Stimulated activated CD8-positive, alpha-beta memory T cell treated with anti-CD3 and anti-CD28 coated beads, Interleukin-2, amount 100 ng/mL, for 48 hours (primary cell): Measurements from ENCODE around the gene SATB1.
"Not testable (repeated sequence)": the region's sequence is repeated elsewhere in the genome, so short reads cannot be mapped to it uniquely, and the experiment has no call there.

Experiments
- DNase-seq, 2 donors: peaks; one replicate each; pipeline ENCODE4 v3.0.0-alpha.2; 2020; ENCODE audit warnings: low read depth in 2 of 2

Gene SATB1

DNA sequence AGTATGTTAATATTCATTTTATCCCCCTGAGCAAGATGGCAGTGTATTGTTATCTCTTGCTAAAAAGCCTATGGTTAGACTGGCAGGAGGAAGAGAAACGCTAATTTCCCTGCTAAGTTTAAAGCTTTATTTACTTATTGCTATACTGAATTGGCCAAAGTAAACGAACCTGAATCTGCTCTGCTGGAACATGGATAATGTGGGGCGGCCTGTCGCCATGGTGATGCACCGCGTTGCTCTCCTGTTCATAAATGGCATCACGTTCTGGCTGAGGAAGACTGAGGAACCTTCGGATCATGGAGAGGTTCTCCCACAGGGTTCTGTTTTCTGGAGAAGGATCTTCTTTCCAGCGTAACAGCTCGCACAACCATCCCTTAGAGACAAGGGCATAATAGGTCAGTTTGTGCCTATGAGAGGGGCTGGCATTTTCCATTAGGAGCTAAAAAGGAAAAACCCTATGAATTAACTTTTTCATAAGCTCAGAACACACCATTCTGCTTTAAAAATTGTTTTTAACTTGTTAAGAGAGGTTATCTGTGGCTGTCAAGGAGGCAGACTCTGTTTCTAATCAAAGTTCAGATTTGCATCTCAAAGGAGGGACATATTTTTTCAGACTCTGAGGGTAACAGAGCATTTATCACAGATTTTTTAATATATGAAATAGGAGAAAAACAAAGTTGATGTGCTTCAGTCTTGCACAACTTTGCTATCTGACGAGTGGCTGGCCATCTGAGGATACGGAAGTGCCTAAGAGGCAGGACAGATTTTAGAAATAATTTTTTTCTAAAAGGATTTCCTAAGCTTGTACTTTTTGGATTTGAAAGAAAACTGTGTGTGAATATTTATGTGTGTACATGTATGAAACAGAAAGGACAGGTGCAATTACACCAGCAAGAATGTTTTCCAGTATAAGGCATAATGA is 73.1 kb downstream of the SATB1 start:
- no peak for DNase-seq

DNA sequence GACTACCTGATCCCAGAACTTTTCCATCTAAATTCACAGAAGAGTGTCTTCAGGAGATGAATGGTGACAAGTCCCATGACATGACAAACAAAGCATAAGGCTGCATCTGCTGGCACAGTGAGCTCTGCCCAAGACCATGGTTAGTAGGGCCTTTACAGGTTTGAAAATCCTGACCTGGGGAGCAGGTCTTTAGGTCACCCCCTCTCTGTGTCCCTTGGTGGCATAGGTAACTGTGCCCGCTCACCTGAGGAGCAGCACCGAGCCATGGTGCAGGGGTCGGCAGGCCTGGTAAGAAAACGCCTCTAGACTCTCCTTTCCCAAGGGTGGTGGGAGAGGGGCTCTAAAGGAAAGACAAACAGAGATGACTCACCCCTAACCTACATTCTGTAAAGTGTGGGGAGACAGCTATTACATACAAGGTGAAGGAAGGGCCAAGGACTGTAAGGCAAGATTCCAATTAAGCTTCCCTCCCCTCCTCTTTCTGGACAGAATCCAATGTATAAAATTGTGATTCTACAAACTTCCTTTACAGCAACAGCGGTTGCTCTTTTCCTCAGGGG is 74.0 kb downstream of the SATB1 start:
- no peak for DNase-seq

- DNase-seq, result no peak
Measured at GRCh38 chr3:18349197-18349798, 75.8 kb downstream of the SATB1 start.

- DNase-seq, result no peak
Measured at GRCh38 chr3:18346097-18346496, 79.0 kb downstream of the SATB1 start.

DNA sequence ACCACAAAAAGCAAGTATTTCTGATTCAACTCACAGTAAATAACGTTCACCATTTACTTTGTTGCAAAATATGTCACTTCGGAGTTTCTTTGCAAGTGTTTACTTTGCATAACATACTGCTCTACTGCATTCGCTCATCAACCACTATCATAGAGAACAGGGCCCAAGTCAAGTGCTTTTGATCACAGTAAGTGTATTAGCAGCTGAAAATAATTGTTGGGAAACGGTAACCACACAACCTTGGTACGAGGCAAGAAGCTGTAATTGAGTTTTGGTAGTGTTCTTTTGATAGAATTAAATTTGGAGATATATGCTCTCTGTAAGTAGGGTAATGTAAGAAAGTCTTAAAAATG is 80.1 kb downstream of the SATB1 start:
- no peak for DNase-seq

DNA sequence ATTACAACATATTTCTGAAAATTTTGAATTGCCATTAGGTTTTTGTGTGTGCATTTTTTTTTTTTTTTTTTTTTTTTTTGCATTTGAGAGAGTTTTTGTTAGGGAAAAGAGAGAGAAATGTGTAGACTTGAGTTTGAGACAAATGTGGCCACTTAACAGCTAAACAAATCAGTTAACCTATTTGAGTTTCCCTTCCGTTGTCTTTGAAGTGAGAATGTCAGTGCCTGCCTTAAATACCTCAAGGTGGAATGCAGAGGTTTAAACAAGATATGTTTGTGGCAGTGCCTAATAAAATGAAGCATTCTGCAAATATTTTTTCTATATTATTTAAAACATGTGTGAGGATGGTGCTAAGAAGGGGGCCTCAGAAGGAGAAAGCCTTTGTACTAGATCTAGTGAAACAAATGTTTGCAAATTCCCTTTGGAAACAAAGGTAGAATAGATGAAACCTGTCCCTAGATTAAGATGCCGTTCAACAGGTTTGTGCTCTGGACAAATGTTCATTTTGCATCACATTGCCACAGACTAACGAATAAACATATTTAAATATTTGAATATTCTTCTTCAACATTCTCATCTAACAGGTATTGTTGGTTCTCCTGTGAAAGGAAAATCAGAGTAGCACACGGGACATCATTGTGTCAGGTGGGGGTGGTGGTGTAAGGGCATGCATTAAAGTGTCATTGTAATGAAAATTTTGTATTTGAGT is 80.7 kb downstream of the SATB1 start:
- no peak for DNase-seq

DNA sequence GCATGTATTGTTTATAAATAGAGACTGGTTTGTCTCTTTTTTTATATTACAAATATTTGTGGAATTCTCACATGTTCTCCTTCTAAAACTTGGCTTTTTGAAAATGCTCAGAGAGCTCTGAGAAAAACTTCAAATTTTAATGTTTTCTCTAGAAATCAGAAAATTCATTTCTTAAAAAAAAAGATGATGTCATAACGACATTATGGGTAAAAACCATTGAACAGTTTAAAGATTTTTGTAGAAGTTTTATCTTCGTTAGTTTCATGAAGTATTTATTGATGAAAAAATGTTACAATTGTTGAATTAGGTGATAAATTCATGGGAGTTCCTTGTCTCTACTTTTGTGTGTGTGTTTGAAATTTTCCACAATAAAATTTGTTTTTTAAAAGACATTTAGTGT is 81.3 kb downstream of the SATB1 start:
- DNase-seq, result no peak

DNA sequence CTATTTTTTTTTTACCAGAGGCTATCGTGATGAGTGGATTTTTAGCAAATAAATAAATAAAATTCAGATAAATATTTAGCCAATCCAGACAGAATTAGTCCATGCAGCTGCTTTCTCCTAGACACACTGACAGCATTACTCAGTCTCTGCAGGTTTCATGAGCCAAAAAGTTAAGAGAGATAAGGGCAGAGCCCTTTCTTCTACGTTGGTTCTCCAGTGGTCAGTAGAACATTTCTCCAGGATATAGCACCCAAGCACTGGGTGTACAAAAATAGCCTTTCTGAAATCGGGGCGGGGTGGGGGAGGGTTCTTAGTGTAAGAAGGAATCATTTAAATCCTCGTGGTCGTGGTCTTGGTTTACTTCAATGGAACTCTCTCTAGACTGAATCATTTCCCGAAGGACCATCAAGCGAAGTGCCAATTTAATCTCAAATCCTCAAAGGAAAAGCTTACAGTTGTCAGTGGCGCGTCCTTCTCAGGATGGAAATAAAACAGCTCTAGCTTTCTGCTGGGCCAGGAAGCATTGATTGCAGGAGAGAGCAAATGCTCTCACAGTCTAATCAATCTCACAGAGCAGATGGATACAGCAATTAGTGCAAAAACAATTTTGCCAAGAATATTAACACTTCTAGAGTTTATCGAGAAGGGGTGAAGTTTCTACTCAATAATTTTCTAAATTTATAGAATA is 86.2 kb downstream of the SATB1 start:
- DNase-seq, result no peak

DNA sequence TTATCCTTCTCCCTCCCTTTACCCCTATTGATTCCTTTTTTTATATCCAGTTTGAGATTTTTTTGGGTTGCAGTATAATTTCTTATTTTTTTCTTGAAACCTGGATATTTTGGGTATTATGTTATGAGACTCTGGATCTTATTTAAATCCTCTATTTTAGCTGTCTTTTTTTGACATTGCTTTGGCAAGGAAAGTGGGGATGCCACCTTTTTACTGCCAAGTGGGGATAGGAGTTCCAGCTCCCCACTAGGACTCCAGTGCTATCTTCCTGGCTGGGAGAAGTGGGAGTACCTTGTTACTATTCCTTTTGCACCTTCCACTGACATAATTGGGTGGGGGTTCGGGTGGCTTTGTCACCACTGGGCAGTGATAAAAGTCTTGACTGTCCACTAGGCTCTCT is 87.9 kb downstream of the SATB1 start:
- no peak for DNase-seq

GRCh38 chr3:18334837-18335601 is 90.1 kb downstream of the SATB1 start:
- no peak for DNase-seq

DNA sequence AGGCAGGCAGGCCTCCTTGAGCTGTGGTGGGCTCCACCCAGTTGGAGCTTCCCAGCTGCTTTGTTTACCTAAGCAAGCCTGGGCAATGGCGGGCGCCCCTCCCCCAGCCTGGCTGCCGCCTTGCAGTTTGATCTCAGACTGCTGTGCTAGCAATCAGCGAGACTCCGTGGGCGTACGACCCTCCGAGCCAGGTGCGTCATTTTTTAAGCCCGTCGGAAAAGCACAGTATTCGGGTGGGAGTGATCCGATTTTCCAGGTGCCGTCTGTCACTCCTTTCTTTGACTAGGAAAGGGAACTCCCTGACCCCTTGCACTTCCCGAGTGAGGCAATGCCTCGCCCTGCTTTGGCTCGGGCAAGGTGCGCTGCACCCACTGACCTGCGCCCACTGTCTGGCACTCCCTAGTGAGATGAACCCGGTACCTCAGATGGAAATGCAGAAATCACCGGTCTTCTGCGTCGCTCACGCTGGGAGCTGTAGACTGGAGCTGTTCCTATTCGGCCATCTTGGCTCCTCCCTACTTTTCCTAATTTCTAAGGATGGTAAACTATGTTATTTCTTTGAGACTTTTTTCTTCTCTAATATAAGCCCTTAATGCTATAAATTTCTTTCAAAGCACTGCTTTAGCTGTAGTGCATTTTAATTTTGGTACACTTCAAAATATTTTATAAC is 94.2 kb downstream of the SATB1 start:
- DNase-seq, result not testable (repeated sequence)

DNA sequence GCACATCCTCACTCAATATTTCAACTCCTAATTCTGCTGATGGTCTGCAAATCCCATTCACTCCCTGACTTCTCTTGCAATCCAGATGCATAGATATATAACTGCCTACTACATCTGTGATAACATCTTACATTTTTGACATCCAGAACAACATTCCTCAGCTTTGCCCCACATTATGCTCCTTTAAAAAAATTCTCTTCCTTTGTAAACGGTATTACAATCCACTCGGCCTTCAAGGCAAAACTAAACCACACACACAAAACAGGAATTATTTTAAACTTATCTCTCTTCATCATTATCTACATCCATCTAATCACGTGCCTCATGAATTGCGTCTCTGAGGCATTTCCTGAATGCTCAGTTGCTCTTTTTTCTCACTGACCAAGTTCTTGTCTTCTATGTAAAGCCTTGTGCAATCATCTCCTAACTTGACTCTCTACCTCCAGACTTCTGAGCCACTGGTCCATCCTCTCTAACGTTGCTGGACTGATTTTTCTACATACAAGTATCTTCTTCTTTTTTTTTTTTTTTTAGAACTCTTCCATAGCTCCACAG is 117.0 kb downstream of the SATB1 start:
- no peak for DNase-seq

DNA sequence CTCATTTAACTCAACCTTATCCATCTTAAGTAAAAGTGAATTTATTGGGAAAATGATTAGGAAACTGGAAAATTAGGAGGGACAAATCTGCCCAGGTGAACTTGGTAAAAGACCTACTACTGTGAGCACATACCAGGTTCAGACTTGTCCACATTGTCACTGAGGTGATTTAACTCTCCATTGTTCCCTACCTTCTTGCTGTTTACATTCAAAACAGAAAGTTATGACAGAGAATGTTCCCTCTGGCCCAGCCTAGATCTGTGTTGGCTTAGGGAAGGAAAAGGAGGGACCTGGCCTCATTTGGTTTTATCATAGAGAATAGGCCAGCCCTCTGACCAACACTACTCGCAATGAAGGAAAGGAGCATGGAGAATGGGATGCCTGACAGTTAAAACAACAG is 117.6 kb downstream of the SATB1 start:
- DNase-seq, result no peak

GRCh38 chr3:18302517-18302916 is 122.6 kb downstream of the SATB1 start:
- DNase-seq, result no peak

- DNase-seq, result no peak
Measured at GRCh38 chr3:18301781-18302180, 123.4 kb downstream of the SATB1 start.

DNA sequence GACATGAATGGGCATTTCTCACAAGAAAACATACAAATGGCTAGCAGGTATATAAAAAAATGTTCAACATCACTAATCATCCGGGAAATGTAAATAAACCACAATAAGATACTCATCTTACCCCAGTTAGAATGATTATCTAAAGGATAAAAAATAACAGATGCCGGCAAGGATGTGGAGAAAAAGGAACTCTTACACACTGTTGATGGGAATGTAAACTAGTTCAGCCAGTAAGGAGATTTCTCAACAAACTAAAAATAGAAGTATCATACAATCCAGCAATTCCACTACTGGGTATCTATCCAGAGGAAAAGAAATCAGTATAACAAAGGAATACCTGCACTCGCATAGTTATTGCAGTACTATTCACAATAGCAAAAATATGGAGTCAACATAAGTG is 124.2 kb downstream of the SATB1 start:
- no peak for DNase-seq

GRCh38 chr3:18297126-18297525 is 128.0 kb downstream of the SATB1 start:
- DNase-seq, result no peak
